GM21717 (cell line): ENCODE measurements around the gene RAB3A.
A peak's percentile ranks its signal among the peaks of the same experiment; 100 is the strongest.

Experiments
- ATAC-seq: cut with Tn5 transposase; IDR thresholded peaks from one replicate; pipeline ENCODE4 v1.9.1; 2021; ENCODE audit warnings: mild to moderate bottlenecking, moderate library complexity; ENCODE audit not compliant: unreplicated experiment

Gene RAB3A

DNA sequence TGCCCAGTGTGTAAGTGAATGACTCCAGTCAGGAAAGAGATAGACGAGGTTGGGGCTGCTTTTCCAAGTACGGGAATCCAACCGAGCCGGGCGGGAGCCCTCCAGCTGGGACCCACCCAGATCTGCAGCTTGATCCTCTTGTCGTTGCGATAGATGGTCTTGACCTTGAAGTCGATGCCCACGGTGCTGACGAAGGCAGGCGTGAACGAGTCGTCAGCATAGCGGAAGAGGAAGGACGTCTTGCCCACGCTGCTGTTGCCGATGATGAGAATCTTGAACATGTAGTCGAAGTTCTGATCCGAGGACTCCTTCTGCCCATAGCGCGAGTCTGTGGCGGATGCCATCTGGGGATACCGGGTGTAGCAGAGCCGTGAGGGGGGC lies 1.5 kb downstream of the RAB3A start:
- no peak for ATAC-seq

DNA sequence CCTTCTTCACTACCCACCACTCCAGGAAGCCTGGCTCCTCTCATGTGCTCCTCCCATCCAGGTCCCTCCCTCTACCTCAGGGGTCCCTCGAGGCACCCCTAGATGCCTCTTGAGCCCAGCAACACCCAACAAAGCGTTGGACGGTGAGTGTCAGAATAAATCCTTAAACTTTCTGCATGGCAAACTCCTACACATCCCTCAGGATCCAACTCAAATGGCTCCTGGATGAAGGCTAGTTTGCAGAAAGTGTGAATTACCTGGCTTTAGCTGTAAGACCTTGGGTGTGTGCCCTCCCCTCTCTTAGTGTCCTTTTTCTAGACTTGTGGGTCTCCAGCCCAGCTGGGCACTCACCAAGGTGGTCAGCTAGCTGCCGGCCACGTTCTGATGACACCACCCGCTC lies 5.5 kb downstream of the RAB3A start:
- ATAC-seq = no peak

DNA sequence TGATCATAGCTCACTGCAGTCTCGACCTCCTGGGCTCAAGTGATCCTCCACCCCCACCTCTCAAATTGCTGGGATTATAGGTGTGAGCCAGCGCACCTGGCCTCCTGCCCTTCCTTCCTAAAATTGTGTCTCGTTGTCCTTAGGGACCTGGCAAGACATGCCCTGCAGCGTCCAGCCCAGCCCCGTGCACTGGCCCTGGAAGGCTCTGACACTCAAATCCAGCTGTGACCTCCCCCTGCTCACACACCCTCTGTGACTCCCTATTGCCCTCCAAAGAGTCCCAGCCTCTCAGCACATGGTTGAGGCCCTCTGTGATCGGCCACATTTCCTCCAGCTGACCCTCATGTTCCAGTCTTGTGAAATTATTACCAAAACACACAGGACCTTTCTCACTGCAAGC lies 5.9 kb downstream of the RAB3A start:
- no peak for ATAC-seq

DNA sequence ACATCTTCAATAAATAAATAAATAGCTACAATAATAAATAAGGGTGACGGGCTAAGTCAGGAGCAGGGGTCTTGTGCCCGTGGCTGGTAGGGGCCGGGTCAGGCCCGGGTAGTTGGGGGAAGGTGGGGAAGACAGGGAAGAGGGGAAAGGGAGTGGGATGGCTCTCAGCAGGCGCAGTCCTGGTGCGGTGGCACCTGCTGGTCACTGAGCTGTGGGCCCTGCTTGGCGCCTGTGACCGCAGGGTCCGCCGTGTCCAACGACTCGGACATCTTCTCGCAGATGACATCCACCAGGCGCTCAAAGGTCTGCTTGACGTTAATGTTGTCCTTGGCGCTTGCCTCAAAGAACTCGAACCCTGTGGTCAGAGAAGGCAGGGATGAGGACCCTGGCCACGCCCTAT lies 6.5 kb downstream of the RAB3A start:
- ATAC-seq = no peak

DNA sequence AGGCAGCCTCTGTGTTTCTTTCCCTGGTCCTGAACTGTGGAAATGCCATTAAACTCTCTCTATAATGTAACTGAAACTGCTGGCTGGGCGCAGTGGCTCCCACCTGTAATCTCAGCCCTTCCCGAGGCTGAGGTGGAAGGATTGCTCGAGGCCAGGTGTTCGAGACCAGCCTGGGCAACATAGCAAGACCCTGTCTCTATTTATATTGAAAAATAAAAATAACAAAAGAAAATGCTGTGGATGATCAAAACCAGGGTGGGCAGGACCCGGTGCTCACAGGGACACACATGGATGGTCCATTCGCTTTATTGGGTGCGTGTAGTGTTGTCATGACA lies 7.4 kb downstream of the RAB3A start:
- no peak for ATAC-seq

DNA sequence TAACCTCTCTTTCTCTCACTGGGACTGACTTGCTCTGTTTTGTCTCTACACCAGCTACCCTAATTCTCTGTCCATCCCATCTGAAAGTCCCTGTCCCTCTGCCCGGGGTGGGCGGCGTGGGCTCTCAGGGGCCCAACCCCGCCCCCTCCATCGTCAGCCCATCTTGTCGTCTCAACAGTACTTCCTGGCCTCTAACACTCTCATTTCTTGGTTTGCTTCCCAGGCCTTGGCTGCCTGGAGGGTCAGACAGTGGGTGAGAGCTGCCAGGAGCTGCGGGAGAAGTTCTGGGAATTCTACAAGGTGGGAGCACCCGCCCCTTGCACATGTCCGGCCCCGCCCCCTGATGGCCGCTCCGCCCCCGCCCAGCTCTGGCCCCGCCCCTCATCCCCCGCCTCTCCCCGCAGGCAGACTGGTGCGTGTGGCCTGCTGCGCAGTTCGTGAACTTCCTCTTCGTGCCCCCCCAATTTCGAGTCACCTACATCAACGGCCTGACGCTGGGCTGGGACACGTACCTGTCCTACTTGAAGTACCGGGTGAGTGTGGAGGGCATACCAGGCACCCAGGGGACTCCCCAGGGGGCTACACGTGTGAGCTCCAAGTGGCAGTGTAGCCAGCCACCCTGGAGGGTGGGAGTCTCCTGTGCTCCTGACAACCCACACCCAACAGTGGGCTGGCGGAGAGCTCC lies 9.1 kb downstream of the RAB3A start:
- no peak for ATAC-seq

DNA sequence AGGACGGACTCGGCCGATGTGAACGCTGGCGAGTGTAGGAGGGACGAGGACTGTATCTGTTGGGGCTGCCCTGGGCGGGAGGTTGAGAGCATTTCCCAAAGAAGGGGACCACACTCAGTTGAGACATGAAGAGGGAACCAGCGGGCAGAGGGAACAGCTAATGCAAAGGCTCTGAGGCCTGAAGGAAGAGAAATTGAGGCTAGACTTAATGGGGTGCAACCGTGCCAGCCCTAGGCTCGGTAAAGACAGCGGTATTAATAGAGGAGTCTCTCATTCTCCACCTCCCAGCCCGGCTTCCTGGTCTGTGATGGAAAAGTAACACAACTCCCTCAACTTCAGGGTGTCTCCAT lies 9.7 kb downstream of the RAB3A start:
- ATAC-seq = no peak

DNA sequence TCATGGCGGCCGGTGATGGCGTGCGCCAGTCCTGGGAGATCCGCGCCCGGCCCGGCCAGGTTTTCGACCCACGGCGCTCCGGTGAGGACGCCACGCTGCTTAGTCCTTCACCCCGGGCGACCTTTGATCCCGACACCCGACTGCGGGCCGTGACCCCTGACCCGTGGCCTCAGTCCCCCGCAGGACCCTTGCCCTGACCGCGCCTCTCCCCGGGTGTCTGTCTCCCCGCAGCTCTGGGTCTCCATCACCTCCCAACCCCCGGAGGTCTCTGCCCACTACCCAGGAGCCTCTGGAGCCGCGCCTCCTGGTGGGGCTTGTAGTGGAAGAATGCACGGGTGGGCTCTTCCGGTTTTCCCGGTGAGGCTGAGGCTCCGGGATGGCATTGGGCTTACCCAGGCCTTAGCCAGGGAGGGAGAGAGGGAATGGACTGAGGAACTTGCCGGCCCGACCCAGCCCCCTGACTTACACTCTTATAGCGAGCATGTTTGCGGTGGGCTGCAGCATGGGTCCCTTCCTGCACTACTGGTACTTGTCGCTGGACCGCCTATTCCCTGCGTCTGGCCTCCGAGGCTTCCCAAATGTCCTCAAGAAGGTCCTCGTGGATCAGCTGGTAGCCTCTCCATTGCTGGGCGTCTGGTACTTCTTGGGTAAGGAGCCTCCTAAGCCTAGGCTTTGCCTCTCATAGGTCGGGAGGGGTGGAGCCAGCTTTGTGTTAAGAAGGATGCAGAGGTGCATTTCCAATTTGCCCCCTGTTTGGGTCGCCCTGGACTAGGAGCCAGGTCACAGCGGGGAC lies 10.3 kb downstream of the RAB3A start:
- peak; percentile 1 for ATAC-seq

DNA sequence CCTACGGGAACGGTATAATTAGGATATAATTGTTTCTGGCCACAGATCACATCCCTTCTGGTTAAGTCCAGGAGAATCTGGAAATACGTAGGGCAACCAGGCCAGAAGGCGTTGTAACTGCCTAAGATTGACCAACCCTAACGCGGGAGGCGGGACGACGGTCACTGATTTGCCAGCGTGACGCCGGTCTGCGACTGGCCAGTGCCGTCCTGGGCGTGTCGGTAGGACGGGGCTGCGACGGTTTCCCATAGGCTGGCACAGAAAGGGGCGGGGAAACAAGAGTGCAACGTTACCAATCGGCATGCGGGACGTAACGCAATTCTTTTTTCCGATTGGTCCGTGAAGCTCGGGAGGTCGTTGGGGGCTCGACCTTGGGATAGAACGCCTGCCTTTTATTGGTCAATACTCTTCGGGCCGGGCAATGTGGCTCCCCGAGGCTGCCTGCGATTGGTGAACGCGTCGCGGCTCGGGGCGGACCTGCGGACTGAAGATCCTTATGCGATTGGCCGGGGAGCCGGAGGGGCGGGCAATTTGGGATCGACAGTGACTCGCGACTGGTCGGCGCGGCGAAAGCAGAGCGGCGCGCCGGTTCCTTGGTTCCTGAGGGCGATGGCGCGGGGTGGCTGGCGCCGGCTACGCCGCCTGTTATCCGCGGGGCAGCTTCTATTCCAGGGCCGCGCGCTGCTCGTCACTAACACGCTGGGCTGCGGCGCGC lies 11.0 kb downstream of the RAB3A start, which contains the start of gene MPV17L2:
TSS of gene MPV17L2 (plus strand) at position 546 of the 715 bp plus-strand sequence. CDS start at position 610, 64 bp downstream.
- peak; percentile 69 for ATAC-seq

DNA sequence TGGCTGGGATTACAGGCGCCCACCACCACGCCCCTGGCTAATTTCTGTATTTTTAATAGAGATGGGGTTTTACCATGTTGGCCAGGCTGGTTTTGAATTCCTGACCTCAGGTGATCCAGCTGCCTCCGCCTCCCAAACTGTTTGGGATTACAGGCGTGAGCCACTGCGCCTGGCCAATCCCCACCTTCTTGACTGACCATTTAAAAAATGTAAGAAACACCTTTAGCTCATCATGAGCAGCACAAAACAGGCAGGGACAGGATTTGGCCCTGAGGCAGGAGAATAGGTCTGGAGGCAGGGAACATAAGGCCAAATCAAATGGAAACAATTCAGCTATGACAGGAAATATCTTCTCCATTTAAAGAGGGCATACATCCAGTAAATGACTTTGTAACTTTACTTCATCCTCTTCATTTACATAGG lies 12.2 kb downstream of the RAB3A start:
- ATAC-seq = no peak

DNA sequence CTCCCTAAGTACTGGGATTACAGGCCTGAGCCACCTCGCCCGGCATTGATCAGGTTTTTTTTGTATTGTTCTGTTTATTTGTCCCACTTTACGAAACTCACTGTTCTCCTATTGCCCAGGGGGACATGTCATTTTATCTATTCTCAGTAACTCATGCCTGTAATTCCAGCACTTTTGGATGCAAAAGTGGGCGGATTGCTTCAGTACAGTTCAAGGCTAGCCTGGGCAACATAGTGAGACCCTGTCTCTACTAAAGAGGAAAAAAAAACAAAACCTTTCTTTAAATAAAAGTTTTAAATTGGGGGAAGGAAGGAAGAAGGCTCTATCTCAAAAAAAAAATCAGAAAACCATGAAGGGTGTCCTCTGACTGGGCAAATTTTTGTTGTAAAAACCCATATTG lies 13.6 kb downstream of the RAB3A start:
- no peak for ATAC-seq

DNA sequence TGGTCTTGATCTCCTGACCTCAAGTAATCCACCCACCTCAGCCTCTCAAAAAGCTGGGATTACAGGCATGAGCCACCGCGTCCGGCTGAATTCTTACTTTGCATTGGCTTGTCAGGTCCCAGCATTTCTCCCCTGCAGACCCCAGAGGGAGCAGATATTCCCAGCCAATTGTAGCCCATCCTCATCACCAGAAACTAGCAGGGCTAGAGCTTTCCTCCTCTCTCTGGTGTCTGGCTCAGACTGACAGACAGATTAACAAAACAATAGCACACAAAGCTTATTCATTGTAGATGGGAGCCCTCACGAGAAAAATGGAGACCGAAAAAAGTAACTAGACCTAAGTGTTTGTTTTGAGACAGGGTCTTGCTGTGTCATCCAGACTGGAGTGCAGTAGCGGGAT lies 18.3 kb downstream of the RAB3A start:
- no peak for ATAC-seq

DNA sequence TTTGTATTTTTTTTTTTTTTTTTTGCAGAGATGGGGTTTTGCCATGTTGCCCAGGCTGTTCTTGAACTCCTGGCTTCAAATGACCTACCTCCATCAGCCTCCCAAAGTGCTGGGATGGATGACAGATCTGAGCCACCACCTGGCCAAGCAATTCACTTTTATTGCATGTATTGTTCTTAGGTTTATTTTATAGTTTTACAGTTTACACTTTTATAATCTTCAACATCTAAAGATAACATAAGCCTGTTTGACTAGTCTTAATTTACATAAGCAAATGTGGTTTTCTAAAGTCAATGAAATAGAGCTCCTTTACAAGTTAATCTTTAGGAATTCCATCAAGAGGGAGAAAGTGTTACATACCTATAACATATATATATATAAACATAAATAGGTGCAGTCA lies 20.3 kb downstream of the RAB3A start:
- ATAC-seq = no peak

DNA sequence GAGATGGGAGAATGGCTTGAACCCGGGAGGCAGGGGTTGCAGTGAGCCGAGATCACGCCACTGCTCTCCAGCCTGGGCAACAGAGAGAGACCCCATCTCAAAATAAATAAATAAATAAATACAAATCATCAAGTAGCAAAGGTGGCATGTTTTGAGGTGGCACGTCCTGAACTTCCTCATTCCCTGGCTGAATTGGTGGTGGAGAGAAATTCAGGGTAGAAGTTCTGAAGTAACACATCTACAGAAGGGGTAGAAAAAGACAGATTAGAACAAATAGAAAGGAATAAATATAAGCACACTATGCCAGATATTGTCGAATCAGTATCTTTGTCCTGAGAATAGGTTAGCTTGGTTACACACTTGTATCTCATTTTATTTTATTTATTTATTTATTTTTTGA lies 23.9 kb downstream of the RAB3A start:
- no peak for ATAC-seq

DNA sequence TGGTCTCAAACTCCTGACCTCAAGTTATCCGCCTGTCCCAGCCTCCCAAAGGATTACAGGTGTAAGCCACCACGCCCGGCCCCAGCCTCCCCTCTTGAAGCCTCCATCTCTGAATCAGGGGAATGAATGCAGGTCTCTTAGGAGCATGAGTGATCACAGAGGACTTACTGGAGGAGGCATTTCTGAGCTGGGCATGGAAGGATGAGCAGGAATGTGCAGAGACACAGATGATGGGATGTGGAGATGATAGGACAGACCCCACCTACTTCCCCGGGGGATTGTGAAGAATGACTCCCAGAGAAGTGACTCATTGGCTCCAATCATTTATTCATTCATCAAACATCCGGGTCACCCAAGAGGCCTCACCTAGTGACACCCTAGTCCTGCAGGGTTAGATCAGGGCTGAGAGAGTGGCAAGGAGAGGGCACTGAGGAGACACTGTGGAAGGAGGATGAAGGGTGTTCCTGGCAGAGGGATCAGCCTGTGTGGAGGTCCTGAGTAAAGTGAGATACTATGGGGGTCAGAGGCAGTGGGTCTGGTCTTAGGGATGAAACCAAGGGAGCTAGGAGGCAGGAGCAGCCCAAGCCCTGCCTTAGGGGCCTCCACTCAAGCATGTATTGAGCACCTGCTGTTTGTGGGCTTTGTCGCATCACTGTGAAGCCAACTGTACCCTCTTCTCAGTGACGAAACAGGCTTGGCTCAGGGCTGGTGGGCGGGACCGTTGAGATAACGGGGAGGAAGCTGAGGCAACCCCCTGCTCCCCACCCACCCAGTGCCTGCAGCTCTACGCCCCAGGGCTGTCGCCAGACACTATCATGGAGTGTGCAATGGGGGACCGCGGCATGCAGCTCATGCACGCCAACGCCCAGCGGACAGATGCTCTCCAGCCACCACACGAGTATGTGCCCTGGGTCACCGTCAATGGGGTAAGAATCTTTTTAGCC lies 27.2 kb downstream of the RAB3A start:
- ATAC-seq = no peak

DNA sequence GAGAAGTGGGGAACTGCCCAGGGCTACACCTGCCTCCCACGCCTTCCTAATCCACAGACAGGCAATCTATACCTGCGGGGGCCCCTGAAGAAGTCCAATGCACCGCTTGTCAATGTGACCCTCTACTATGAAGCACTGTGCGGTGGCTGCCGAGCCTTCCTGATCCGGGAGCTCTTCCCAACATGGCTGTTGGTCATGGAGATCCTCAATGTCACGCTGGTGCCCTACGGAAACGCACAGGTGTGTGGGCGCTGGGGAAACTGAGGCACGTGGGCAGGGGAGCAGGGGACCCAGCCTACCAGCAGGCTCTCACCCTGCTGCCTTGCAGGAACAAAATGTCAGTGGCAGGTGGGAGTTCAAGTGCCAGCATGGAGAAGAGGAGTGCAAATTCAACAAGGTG lies 28.9 kb downstream of the RAB3A start:
- no peak for ATAC-seq

DNA sequence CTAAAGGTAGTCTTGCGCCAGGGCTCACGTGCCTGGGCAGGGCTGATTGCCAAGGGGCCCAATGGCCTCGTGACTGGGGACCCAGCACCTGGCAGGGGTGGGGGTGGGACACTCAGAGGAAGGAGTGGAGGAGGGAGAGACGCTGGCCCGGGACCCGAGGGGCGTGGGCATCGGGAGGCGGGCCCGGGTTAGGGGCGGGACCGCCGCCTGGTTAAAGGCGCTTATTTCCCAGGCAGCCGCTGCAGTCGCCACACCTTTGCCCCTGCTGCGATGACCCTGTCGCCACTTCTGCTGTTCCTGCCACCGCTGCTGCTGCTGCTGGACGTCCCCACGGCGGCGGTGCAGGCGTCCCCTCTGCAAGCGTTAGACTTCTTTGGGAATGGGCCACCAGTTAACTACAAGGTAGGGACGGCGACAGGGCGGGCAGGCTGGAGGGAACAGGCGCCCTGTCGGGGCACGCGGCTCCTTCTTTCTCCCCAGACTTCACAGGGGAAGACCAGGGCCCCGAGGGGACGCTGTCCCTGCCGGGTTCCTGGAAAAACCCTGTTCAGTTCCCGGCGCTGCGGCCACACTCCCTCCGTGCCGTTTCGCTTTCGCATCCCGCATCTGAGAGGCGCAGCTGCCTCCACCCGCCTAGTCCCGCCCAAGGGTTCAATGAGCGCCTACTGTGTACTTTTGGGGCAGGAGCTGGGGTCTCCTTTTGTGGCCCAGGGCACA lies 30.1 kb downstream of the RAB3A start, which contains the start of gene IFI30:
TSS of gene IFI30 (plus strand) at position 242 of the 717 bp plus-strand sequence. CDS start at position 271, 29 bp downstream.
- peak; percentile 44 for ATAC-seq

DNA sequence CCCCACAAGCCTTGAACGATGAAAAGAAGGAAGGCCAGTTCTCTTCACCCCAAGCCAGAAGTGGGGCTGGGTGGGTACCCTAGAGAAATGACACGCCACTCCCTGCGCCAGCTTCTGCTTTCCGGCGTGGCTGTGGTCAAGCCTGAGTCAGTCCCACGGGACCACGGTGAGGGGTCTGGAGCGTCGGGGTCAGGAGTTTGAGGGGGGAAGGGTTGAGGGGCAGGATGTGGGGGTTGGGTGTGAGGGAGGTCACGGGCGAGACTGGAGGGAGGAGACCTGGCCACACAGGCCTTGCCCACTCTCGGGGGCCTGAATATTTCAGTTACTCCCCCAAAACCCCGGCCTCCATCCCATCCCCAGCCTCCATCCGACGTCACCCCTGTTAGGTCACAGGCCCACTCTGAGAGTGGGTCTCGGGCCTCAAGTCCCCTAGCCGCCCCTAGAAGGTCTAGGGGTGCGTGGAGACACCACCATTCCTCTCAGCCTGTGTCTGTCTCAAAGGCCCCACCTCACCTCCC lies 30.7 kb downstream of the RAB3A start:
- peak; percentile 21 for ATAC-seq

DNA sequence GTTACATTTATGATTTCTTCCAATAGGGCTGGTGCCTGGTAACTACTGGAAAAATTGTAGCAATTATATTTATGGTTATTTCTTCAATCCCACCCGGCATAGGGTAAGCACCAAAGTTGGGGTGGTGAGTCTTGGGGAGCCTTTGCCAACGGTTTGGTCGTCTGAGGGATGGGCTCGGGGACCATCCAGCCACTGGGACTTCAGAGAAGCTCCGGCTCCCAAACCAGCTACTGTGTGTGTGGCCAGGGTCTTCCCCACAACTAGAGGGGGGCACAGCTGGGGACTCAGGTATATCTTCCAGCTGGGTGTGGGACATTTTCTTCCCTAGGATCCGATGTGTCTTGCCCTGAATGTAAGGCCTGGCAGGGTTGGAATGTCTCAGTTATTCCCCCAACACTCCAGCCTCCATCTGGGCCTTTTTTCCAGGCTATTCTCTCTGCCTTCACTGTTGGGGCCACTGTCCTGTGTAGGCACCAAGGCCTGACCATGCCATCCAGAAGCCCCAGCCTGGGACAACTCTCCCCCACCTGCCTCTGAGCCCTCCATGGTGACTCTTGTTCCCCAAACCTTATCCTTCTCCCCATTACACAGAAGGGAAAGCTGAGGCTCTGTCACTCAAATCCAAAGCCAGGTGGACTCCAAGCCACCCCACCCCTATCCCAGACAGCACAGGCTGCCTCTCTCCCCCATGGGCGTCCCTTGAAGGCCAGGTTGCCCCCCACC lies 31.4 kb downstream of the RAB3A start:
- no peak for ATAC-seq
